ENCODE measurements around the gene FBXO34.
A peak's percentile ranks its signal among the peaks of the same experiment; 100 is the strongest.

Gene FBXO34

GRCh38 chr14:55249423-55249822 lies 21.8 kb upstream of the FBXO34 start:
- DNase-seq (ENCODE audit: low read depth): no peak
- no peak for TF ChIP-seq CTCF (IDR thresholded peaks at IDR 0.05; ENCODE audit: insufficient read depth, low read depth, low read length, missing control alignments)

GRCh38 chr14:55253276-55253675 lies 17.9 kb upstream of the FBXO34 start:
- TF ChIP-seq CTCF (IDR thresholded peaks at IDR 0.05; ENCODE audit: insufficient read depth, low read depth, low read length, missing control alignments): no peak
- H3K4me3 ChIP-seq (ENCODE audit: low read depth, low read length): no peak overlapping the region
- no peak for DNase-seq (ENCODE audit: low read depth)

More at GRCh38 chr14:55249423-55249822, 21.8 kb upstream of the FBXO34 start:
- H3K4me3 ChIP-seq (ENCODE audit: low read depth, low read length): no peak overlapping the region

GRCh38 chr14:55254581-55254980 lies 16.6 kb upstream of the FBXO34 start:
- no peak for TF ChIP-seq CTCF (IDR thresholded peaks at IDR 0.05; ENCODE audit: insufficient read depth, low read depth, low read length, missing control alignments)
- H3K4me3 ChIP-seq (ENCODE audit: low read depth, low read length): no peak overlapping the region
- no peak for DNase-seq (ENCODE audit: low read depth)

GRCh38 chr14:55255979-55256378 lies 15.2 kb upstream of the FBXO34 start:
- DNase-seq (ENCODE audit: low read depth): no peak
- no peak for TF ChIP-seq CTCF (IDR thresholded peaks at IDR 0.05; ENCODE audit: insufficient read depth, low read depth, low read length, missing control alignments)
- no peak overlapping the region for H3K4me3 ChIP-seq (ENCODE audit: low read depth, low read length)

GRCh38 chr14:55256586-55256985 lies 14.6 kb upstream of the FBXO34 start:
- TF ChIP-seq CTCF (IDR thresholded peaks at IDR 0.05; ENCODE audit: insufficient read depth, low read depth, low read length, missing control alignments): no peak
- H3K4me3 ChIP-seq (ENCODE audit: low read depth, low read length): no peak overlapping the region
- DNase-seq (ENCODE audit: low read depth): no peak

GRCh38 chr14:55265197-55265596 lies 6.0 kb upstream of the FBXO34 start:
- H3K4me3 ChIP-seq (ENCODE audit: low read depth, low read length): no peak overlapping the region
- no peak for TF ChIP-seq CTCF (IDR thresholded peaks at IDR 0.05; ENCODE audit: insufficient read depth, low read depth, low read length, missing control alignments)
- DNase-seq (ENCODE audit: low read depth): peak; percentile 61

- TF ChIP-seq CTCF (IDR thresholded peaks at IDR 0.05; ENCODE audit: insufficient read depth, low read depth, low read length, missing control alignments): no peak
- no peak overlapping the region for H3K4me3 ChIP-seq (ENCODE audit: low read depth, low read length)
- no peak for DNase-seq (ENCODE audit: low read depth)
Observed at GRCh38 chr14:55267820-55268219, 3.4 kb upstream of the FBXO34 start.

Data from GM12865 (cell line).